Neural progenitor cell (in vitro differentiated cells): ENCODE results near the gene PRODH. TPM values are rescaled to one million over a fixed set of nuclear protein-coding genes. Genes with fewer than 3 reads are reported as not detected.

Experiments
- DNase-seq: peaks from one replicate; pipeline ENCODE4 v3.0.0-alpha.2; 2016; ENCODE audit warnings: low spot score
- H2AFZ ChIP-seq: fragments of 200-600 bp; sonication (generic); replicated peaks from 2 replicates; pipeline ENCODE4 v1.6.1; 2016; ENCODE audit warnings: antibody characterized with exemption
- H3F3A ChIP-seq: fragments of 200-600 bp; sonication (generic); 2 replicates; pipeline ENCODE4 v1.6.1; 2016; ENCODE audit warnings: antibody characterized with exemption, low read depth
- H3K27ac ChIP-seq: fragments of 200-600 bp; sonication (generic); 2 replicates; pipeline ENCODE4 v1.5.1; 2016; ENCODE audit warnings: mild to moderate bottlenecking
- H3K27me3 ChIP-seq: fragments of 200-600 bp; sonication (generic); 2 replicates; pipeline ENCODE4 v1.6.1; 2016; ENCODE audit warnings: mild to moderate bottlenecking, moderate library complexity
- H3K36me3 ChIP-seq: fragments of 200-600 bp; sonication (generic); 2 replicates; pipeline ENCODE4 v1.5.1; 2016
- H3K4me1 ChIP-seq: fragments of 200-600 bp; sonication (generic); 2 replicates; pipeline ENCODE4 v1.6.1; 2016; ENCODE audit warnings: mixed run types
- H3K4me2 ChIP-seq: fragments of 200-600 bp; sonication (generic); 2 replicates; pipeline ENCODE4 v1.6.1; 2016
- H3K4me3 ChIP-seq: fragments of 200-600 bp; sonication (generic); 2 replicates; pipeline ENCODE4 v1.5.1; 2016
- H3K79me2 ChIP-seq: fragments of 200-600 bp; sonication (generic); 2 replicates; pipeline ENCODE4 v1.6.1; 2016; ENCODE audit warnings: low read depth
- H3K9ac ChIP-seq: fragments of 200-600 bp; sonication (generic); 2 replicates; pipeline ENCODE4 v1.6.1; 2016
- H3K9me3 ChIP-seq: fragments of 200-600 bp; sonication (generic); 2 replicates; pipeline ENCODE4 v1.5.1; 2016; ENCODE audit warnings: low read depth
- H4K20me1 ChIP-seq: fragments of 200-600 bp; sonication (generic); 2 replicates; pipeline ENCODE4 v1.6.1; 2016; ENCODE audit warnings: low read depth
- H3K27ac Mint-ChIP-seq: 3 replicates; pipeline ENCODE4 v1.8.0; 2021; ENCODE audit warnings: mixed read lengths
- H3K27me3 Mint-ChIP-seq: 2 replicates; pipeline ENCODE4 v1.8.0; 2022; ENCODE audit warnings: low read depth, mild to moderate bottlenecking, inconsistent platforms, moderate library complexity, mixed read lengths; ENCODE audit not compliant: insufficient read depth
- H3K36me3 Mint-ChIP-seq: 3 replicates; pipeline ENCODE4 v1.8.0; 2021; ENCODE audit warnings: mixed read lengths
- H3K4me1 Mint-ChIP-seq: 3 replicates; pipeline ENCODE4 v1.8.0; 2021; ENCODE audit warnings: mixed read lengths
- H3K4me3 Mint-ChIP-seq: 3 replicates; pipeline ENCODE4 v1.8.0; 2021; ENCODE audit warnings: mild to moderate bottlenecking, moderate library complexity, mixed read lengths
- H3K9me3 Mint-ChIP-seq: 3 replicates; pipeline ENCODE4 v1.8.0; 2020; ENCODE audit warnings: mixed read lengths
- EZH2 ChIP-seq: fragments of 200-600 bp; sonication (generic); IDR thresholded peaks from 2 replicates; pipeline ENCODE4 v1.6.1; 2017; ENCODE audit warnings: antibody characterized with exemption, mild to moderate bottlenecking, moderate library complexity
- EZH2phosphoT487 ChIP-seq: fragments of 200-600 bp; sonication (generic); IDR thresholded peaks from 2 replicates; pipeline ENCODE4 v1.6.1; 2017; ENCODE audit warnings: antibody characterized with exemption
- total RNA-seq: library from RNA; depleted of rRNA; stranded (reverse); fragments of >200 nt; gene quantifications from 2 replicates; pipeline ENCODE4 v1.2.3, GENCODE V29; 2015; ENCODE audit warnings: low replicate concordance
- TF ChIP-seq, protein P1 (sequence below): fragments of 200-600 bp; sonication (generic); IDR thresholded peaks from 2 replicates; pipeline ENCODE4 v1.5.1; 2017; ENCODE audit warnings: antibody characterized with exemption, mild to moderate bottlenecking

PRODH gene
- total RNA-seq, 1 donor from 2014 or later, result 9.3 TPM

DNA sequence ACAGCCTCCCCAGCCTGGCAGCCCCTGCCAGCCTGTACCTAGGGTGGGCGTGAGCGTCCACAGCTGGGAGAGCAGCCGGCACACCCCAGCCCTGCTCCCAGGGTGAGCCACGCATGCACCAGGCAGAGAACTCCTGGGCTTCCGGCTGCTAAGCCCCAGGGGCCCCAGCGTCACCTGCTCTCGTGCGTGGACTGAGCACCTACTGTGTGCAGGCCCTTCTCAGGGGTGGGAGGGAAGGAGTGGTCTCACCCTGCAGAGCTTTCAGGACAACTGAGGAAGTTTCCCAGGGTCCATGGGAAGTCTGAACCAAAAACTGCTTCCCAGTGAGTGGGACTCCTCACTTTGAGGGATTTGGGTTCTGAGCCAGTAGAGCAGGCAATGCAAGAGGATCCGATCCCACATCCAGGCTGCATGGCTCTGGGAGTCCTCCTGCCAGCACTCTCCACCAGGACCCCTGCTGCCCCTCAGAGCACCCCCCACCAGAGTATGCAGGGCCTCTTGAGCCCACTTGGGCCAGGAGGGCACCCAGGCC, 47.1 kb upstream of the PRODH start:
- TF ChIP-seq EZH2phosphoT487 (no peak), EZH2 (no peak)
- TF ChIP-seq, protein P1, sequence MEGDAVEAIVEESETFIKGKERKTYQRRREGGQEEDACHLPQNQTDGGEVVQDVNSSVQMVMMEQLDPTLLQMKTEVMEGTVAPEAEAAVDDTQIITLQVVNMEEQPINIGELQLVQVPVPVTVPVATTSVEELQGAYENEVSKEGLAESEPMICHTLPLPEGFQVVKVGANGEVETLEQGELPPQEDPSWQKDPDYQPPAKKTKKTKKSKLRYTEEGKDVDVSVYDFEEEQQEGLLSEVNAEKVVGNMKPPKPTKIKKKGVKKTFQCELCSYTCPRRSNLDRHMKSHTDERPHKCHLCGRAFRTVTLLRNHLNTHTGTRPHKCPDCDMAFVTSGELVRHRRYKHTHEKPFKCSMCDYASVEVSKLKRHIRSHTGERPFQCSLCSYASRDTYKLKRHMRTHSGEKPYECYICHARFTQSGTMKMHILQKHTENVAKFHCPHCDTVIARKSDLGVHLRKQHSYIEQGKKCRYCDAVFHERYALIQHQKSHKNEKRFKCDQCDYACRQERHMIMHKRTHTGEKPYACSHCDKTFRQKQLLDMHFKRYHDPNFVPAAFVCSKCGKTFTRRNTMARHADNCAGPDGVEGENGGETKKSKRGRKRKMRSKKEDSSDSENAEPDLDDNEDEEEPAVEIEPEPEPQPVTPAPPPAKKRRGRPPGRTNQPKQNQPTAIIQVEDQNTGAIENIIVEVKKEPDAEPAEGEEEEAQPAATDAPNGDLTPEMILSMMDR, result no peak
- H3K79me2 ChIP-seq, result no peaks in the 10 kb centered on the region
- H3K27me3 ChIP-seq, result no peaks in the 10 kb centered on the region
- Mint-ChIP-seq H3K4me1 (no peaks in the 10 kb centered on the region), H3K36me3 (peaks cover 4% of the 10 kb centered on the region), H3K4me3 (no peak overlapping the region), H3K27me3 (peaks cover 2% of the 10 kb centered on the region), H3K9me3 (peaks cover 19% of the 10 kb centered on the region), H3K27ac (no peak overlapping the region)
- H3K27ac ChIP-seq, result no peak overlapping the region
- H3K36me3 ChIP-seq, result no peaks in the 10 kb centered on the region
- H3K9me3 ChIP-seq, result no peaks in the 10 kb centered on the region
- no peak overlapping the region for H2AFZ ChIP-seq
- H3K9ac ChIP-seq, result no peak overlapping the region
- H3K4me3 ChIP-seq, result no peak overlapping the region
- no peak overlapping the region for H3K4me2 ChIP-seq
- H4K20me1 ChIP-seq, result no peaks in the 10 kb centered on the region
- no peak for DNase-seq
- H3K4me1 ChIP-seq, result no peaks in the 10 kb centered on the region
- no peaks in the 10 kb centered on the region for H3F3A ChIP-seq

DNA sequence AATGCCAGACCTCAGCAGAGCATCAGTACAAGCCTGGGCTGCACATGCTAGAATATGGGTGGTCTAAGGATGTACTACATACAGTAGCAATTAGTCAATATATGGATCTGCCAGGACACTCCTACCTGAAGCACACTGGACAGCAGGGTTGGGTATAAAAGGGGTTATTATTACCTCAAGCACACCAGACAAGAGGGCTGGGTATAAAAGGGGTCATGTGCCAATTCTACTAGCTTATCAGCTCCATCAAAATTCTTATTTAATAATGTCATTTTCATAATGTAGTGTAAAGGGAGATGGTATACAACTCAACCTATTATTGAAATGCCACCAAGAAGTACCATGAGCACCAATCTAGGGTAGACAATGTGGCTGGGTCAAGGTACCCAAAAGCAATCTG, 44.7 kb upstream of the PRODH start:
- no peak overlapping the region for H3K27ac Mint-ChIP-seq
- peaks cover 4% of the 10 kb centered on the region for H3K36me3 Mint-ChIP-seq
- no peak overlapping the region for H3K4me3 Mint-ChIP-seq
- H3F3A ChIP-seq, result no peaks in the 10 kb centered on the region
- peaks cover 2% of the 10 kb centered on the region for H3K27me3 Mint-ChIP-seq
- H3K9me3 Mint-ChIP-seq, result peaks cover 29% of the 10 kb centered on the region
- H4K20me1 ChIP-seq, result no peaks in the 10 kb centered on the region
- H3K36me3 ChIP-seq, result no peaks in the 10 kb centered on the region
- no peaks in the 10 kb centered on the region for H3K9me3 ChIP-seq
- no peak overlapping the region for H2AFZ ChIP-seq
- no peaks in the 10 kb centered on the region for H3K4me1 ChIP-seq
- H3K79me2 ChIP-seq, result no peaks in the 10 kb centered on the region
- H3K4me2 ChIP-seq, result no peak overlapping the region
- no peak for TF ChIP-seq EZH2
- TF ChIP-seq, protein P1, result no peak
- TF ChIP-seq EZH2phosphoT487, result no peak
- H3K27me3 ChIP-seq, result no peaks in the 10 kb centered on the region
- H3K9ac ChIP-seq, result no peak overlapping the region
- H3K27ac ChIP-seq, result no peak overlapping the region
- no peak for DNase-seq
- no peak overlapping the region for H3K4me3 ChIP-seq
- H3K4me1 Mint-ChIP-seq, result no peaks in the 10 kb centered on the region

DNA sequence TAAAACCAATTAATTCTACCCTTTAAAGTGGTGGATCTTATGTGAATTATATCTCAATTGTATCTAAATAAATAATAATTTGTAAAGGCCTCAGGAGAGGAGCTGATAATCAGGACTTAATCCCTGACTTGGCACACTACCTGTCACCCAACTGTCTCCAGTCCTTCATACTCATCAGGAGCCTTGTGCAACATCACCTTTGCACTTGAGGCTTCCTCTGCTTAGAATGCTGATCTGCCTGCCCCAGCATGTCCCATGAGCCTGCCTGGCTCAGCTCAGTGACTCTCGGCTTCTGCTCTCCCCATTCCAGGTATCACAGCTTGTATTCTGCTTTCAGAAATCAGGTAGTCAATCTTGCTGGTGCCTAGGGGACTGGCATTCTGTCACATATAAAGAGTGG, 43.9 kb upstream of the PRODH start:
- Histone ChIP-seq H3K9ac (no peak overlapping the region), H4K20me1 (no peaks in the 10 kb centered on the region), H3K4me3 (no peak overlapping the region), H3K4me2 (no peak overlapping the region), H2AFZ (no peak overlapping the region), H3K27me3 (no peaks in the 10 kb centered on the region), H3F3A (no peaks in the 10 kb centered on the region), H3K9me3 (no peaks in the 10 kb centered on the region), H3K4me1 (no peaks in the 10 kb centered on the region), H3K36me3 (no peaks in the 10 kb centered on the region), H3K27ac (no peak overlapping the region), H3K79me2 (no peaks in the 10 kb centered on the region)
- TF ChIP-seq EZH2phosphoT487 (no peak), EZH2 (no peak)
- TF ChIP-seq, protein P1, result no peak
- no peak overlapping the region for H3K4me3 Mint-ChIP-seq
- peaks cover 2% of the 10 kb centered on the region for H3K27me3 Mint-ChIP-seq
- DNase-seq, result no peak
- H3K36me3 Mint-ChIP-seq, result peaks cover 4% of the 10 kb centered on the region
- peaks cover 29% of the 10 kb centered on the region for H3K9me3 Mint-ChIP-seq
- H3K4me1 Mint-ChIP-seq, result no peaks in the 10 kb centered on the region
- no peak overlapping the region for H3K27ac Mint-ChIP-seq
